Renal cortex interstitium (tissue), 11 donors: ENCODE results near the gene EIF2AK2. TPM values are rescaled to one million over a fixed set of nuclear protein-coding genes. Genes with fewer than 3 reads are reported as not detected.
A peak's percentile ranks its signal among the peaks of the same experiment; 100 is the strongest.

Experiments used
- DNase-seq, 11 donors: peaks; one replicate each; pipeline ENCODE4 v3.0.0-alpha.2; 2013; ENCODE audit warnings: low read depth in 9 of 11, low spot score in 4 of 11; ENCODE audit errors: extremely low read depth in 1 of 11
- polyA plus RNA-seq, 3 donors: library from polyadenylated mRNA; unstranded; fragments of 120-200 nt; gene quantifications; one replicate each; pipeline ENCODE4 v1.2.1, GENCODE V29; 2013; ENCODE audit not compliant: insufficient read length in 3 of 3

The EIF2AK2 gene
- polyA plus RNA-seq, 3 donors = 32.6 to 38.0 (median 36.9) TPM

DNA sequence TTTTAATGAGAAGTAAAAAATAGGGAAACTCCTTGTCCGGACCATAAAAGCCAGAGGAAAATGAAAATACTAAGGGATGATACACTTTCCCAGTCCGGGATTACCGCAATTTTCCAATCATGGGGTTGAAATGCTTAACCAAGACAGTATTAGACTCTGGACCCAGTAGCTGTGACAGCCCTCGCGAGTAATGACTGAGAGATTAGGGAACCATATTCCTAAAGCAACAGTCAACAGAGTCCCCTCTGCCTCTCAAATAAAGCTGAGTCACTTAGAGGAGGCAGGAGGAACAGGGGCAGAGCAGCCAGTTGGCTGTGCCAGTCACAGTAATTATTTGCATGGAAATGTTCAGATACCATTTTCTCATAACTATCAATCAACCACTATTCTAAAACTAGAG is 37.6 kb downstream of the EIF2AK2 start:
- no peak for DNase-seq

DNA sequence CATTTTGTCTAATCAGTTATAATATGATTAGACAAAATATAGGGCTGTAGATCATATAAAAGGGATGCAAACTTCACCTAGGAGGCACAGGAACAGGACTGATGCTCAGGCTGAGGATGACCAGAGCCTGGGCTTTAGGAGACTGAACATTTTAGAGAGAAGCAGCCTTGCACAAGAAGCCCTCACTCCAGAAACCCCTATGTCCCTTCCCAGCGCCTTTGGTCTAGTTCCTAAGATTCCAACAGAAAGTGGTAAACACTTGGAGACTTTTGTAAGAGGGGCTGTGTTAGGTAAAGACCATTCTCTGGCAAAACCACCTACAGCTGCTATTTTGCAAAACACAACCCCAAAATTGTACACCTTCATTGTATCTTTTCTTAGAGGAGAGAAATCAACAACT is 39.2 kb downstream of the EIF2AK2 start:
- DNase-seq = no peak

DNA sequence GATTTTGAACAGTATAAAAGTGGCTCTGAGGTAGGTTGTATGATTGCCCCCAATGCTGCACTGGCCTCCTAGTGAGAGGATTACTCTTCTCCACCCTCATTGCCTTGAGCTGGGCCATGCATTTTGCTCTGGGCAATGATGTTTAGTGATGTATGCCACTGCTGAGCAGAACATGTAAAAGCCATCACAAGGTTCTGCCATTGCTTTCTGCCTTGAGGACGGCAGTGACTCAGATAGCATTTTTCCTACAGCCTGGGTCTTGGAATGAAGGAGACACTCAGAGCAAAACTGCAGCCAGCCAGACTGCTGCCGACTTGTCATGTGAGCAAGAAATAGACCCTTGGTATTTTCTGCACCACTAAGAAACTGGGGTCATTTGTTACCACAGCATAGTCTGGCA is 44.8 kb downstream of the EIF2AK2 start:
- no peak for DNase-seq

DNA sequence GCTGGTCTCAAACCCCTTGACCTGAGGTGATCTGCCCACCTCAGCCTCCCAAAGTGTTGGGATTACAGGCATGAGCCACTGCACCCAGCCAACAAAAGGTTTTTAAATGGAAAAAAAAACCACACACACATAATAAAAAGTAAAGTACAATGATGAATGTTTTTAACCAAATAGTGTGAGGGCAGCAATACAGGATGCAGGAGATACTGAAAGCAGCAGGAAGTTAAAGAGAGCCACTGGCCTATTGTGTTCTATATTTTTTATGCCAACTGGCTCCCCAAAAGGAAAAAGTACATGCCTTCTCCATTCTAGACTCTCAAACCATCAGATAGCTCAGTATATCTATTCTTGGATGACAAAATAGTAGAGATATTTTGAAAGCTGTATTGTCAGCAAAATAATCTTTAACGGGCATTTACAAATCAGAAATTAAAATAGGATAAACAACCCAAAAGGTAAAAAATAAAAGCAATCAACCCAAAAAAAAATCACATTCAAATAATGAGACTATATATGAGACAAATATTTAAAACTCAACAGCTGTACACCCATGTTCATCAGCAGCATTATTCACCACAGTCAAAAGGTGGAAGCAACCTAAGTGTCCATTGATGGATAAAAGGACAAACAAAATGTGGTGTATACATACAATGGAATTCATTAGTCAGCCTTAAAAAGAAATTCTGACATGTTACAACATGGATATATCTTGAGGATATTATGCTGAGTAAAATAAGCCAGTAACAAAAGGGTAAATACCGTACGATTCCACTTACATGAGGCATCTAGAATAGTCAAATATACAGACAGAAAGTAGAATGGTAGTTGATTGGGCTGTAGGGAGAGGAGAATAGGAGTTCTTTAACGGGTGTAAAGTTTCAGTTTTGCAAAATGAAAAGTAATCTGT is 46.2 kb downstream of the EIF2AK2 start:
- DNase-seq = no peak

GRCh38 chr2:37109523-37109922 is 47.3 kb downstream of the EIF2AK2 start:
- no peak for DNase-seq

- no peak for DNase-seq
Measured at GRCh38 chr2:37105150-37105549, 51.6 kb downstream of the EIF2AK2 start.

DNA sequence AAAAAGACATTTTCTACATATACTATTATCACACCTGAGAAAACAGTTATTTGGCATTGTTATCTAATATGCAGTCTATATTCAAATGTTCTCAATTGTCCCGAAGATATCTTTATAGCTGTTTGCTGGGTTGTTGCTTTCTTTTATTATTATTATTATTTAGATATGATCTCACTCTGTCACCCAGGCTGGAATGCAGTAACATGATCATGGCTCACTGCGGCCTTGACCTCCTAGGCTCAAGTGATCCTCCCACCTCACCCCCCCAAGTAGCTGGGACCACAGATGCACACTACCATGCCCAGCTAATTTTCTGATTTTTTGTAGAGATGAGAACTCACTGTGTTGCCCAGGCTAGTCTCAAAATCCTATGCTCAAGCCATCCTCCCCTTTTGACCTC is 52.6 kb downstream of the EIF2AK2 start:
- DNase-seq = no peak

- DNase-seq = no peak
Measured at GRCh38 chr2:37102588-37102987, 54.2 kb downstream of the EIF2AK2 start.

GRCh38 chr2:37100054-37100453 is 56.7 kb downstream of the EIF2AK2 start:
- no peak for DNase-seq

DNA sequence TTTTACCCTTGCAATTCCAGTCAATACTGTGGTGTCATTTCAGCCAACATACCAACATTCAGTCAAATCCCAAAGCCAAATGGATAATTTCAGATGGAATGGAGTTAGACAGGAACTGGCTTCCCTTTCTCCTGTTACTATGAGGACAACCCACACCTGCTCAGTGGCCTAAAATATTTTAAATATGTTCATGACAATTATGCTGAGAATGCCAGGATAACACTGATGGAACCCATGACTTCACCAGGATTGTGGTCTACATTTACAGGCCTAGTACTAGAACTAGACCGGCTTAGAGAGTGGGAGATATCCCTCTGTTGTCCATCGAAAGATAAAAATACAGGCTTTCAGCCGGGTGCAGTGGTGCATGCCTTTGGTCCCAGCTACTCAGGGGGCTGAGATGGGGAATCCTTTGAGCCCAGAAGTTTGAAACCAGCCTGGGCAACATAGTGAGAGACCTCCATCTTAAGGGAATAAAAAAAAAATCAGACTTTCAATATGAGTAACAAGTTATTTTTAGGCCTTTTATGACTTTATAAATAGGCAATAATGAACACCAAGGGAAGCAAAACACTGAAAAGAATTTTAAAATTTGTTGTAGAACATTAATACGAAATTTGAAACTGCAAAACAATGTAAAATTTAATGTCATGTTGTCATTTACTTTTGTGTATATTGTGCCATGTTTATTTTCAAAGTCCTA is 58.2 kb downstream of the EIF2AK2 start:
- DNase-seq = no peak

- no peak for DNase-seq
Measured at GRCh38 chr2:37096568-37096967, 60.2 kb downstream of the EIF2AK2 start.

DNA sequence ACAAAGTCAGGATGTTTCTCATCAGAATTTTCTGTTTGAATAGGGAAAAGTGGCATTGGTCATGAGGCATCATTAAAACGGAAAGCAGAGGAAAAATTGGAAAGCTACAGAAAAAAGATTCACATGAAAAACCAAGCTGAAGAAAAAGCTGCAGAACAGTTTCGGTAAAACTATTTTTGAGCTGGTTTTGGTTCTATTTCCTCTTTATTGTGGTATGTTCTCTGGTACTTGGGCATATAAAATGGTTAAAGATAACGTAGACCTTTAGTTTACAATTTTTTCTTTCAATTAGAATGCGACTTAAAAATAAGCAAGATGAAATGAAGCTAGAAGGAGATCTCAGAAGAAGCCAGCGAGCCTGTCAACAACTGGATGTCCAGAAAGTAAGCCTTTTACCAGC is 64.9 kb downstream of the EIF2AK2 start:
- DNase-seq = no peak

DNA sequence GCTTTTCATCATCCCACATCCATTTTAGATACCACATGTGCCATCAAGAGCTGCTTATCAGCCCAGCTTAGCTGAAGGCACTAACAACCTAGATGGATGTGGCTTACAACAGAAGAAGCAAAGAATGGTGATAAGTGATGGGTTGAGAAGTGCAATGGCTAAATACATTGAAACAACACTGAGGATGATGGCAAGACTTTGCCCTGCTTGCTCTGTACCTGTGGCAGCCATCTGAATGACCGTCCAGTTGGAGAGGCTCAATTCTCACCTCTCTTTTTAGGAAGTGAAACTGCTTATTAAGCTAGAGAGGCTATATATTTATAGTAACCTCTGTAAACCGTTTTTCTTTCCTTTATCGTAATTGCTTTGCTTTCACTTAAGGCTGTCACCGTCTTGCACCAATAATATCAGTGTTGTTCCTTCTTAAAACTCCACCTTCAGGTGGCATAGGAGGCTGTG is 66.7 kb downstream of the EIF2AK2 start:
- DNase-seq = no peak

GRCh38 chr2:37085731-37086147 is 71.0 kb downstream of the EIF2AK2 start:
- no peak for DNase-seq

GRCh38 chr2:37084797-37085196 is 72.0 kb downstream of the EIF2AK2 start:
- peak in 2 of 11 donors; percentile 0 to 1 for DNase-seq

DNA sequence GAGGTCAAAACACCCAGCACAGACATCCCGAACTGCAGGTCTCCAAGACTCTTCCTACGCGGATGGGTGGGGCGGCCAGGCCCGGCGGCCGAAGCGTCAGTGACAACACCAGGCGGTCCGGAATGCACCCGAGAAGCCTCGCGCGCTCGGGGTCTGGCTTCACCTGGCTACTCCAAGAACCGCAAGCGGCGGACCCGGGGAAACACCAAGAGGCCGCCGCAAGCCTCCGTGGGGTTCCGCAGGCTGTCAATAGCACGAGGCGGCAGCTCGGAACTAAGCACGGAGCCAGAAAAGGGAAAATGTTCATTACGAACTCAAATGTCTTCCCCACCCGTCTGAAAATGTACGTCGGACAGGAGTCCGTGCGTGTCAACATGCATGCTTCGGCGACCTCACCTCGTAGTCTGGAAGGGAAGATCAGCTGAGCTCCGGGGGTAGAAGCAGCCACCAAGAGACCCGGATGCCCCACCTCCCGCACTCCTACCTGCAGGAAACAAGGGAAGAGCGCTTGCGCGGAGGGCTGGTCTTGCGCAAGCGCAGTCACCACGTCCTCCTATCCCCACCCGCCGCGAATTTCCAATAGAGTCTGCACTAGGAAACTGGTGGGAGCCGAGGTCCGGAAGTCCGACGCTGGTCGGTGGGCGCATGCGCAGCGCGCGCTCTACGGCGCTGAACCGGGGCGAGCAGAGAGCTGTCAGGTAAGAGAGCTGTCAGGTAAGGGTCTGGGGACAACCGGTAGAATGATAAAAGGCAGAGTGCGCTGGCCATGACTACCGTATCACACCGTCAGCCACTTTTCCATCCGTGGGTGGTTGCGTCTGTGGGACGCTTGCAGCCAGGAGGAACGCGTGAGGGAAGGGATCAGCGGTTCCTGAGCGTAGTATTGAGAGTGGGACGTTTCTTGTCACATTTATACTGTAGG is 72.6 kb downstream of the EIF2AK2 start, which contains the start of the genes GPATCH11 and HEATR5B:
Gene GPATCH11, plus strand, starts transcription at position 646 of the 922 bp plus-strand sequence. CDS start 3,864 bp downstream, outside the sequence.
Gene HEATR5B, minus strand, starts transcription at position 500 of the 922 bp plus-strand sequence. CDS start 958 bp downstream, outside the sequence.
- peak; percentile 93 to 98 (median 96) for DNase-seq

DNA sequence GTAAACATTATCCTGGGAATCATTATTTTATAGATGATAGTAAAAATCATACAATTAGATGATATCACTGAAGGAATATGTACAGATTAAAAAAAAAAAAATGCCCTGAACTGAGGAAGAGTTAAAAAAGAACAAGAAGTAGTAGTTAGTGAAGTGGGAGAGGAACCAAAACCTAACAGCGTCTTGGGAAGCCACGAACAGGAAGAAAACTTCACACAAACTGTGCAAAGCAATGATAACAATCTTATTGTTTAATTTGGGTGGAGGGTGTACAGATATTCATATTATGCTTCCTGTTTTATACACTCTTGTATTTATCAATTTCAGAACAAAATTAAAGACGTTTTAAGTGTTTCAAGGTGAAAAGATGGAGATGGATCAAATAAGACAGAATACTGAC is 76.1 kb downstream of the EIF2AK2 start:
- no peak for DNase-seq

DNA sequence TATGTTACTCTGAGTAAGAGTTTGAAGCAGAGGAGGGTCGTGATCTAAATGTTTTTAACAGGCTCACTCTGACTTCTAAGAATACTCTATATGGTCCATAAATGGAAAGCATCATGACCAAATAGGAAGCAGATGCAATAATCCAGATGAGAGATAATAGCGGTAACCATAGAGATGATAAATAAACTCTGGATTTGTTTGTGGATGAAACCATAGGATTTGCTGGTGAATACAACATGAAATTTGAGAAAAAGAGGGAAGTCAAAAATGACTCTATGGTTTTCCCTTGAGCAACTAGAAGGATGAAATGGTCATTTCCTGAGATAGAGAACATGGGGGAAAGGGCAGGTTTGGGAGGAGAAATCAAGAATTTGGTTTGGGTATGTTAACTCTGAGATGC is 76.5 kb downstream of the EIF2AK2 start:
- no peak for DNase-seq

DNA sequence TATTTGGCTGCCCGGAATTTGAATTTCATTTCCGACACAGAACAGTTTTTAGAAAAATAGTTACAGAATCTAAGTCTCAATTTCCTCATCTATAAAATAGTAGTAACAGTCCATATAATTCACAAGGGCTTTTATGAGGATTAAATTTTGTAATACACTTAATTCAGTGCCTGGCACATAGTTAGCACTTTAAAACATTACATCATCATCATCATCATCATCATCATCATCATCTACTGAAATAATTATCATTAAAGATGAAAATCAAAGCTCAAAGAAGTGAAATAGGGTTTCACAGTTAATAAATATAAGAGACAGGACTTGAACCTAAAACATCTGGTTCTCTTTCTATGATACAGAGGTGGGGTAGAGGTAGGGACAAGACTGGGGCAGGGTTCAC is 85.8 kb downstream of the EIF2AK2 start:
- DNase-seq = no peak
